ENCODE data around the gene PARD3.
A peak's percentile ranks its signal among the peaks of the same experiment; 100 is the strongest.

PARD3 gene

GRCh38 chr10:34618611-34619010 is 196.5 kb downstream of the PARD3 start:
- DNase-seq (ENCODE audit: low spot score) = no peak

DNA sequence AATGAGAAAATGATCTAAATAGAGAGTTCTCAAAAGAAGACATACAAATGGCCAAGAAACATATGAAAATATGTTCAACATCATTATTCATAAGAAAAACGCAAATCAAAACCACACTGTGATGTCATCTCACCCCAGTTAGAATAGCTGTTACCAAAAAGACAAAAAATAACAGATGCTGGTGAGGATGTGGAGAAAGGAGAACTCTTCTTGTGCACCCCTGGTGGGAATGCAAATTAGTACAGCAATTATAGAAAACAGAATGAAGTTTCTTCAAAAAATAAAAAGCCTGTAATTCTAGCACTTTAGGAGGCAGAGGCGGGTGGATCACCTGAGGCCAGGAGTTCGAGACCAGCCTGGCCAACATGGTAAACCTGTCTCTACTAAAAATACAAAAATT is 199.3 kb downstream of the PARD3 start:
- DNase-seq (ENCODE audit: low spot score) = peak; percentile 21

DNA sequence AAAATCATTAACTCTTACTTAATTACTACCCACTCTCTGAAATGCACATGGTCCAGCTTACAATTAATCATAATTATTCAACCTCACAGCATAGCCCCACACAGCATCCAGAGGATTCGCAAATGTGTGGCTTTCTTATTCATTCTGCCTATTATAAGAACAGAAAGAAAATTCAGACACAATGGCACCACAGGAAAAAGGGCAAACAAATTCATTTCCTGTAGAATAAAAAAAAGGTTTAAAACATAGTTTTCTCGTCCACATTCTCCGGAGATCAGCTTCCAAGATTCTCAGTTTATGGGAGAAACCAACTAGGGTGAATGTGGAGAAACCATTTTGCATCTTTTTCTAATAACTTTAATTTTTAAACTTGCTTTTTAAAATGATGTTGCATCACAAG is 201.6 kb downstream of the PARD3 start:
- no peak for DNase-seq (ENCODE audit: low spot score)

DNA sequence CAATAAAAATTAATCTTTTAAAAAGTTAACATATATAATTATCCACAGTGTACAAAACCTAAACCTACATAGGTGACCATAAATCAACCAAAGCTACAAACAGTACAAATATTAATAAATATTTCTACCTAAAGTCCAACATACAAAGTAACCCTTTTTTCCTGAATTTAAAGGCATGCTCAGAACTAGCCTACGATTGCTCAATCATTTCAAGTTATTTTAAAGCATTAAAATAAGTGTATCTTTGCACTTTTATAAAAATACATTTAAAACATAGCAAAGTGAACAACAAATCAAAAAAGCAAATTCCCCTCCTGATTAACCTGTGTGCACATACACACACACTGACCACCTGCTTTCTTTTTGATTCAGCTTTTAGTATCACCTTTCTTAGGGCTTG is 202.2 kb downstream of the PARD3 start:
- DNase-seq (ENCODE audit: low spot score) = no peak

GRCh38 chr10:34612446-34612845 is 202.7 kb downstream of the PARD3 start:
- no peak for DNase-seq (ENCODE audit: low spot score)

- no peak for DNase-seq (ENCODE audit: low spot score)
These were observed 205.7 kb downstream of the PARD3 start for GRCh38 chr10:34609287-34609940.

DNA sequence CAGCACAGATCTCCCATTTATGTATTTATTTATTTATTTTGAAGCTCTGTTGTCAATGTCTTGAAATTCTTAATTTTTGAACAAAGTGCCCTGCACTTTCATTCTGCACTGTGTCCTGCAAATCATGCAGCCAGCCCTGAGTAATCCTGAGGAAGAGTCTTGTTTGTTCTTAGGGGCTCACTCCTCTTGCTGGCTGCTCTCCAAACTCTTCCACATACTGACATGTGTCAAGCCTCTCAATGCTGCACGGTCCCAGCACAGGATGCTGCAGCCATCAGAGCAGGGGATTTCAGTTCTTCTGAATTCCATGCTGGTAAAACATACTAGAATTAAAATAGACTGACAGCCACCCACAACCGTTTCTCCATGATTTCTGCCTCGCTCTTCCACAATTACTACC is 207.2 kb downstream of the PARD3 start:
- DNase-seq (ENCODE audit: low spot score) = no peak

DNA sequence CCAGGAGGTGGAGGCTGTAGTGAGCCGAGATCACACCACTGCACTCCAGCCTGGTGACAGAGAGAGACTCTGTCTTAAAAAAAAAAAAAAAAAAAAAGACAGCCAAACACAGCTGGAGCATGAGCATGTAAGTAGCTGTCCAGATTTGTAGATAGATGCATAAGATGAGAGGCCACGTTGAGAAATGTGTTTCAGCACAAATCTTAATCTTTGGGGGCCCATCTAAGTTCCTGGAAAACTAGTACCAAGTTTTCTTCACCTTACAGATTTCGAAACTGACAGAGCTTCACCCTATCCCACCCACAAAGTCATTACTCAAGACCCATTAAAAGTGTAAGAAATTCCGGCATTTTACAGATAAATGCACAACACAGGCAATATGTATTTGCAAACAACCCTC is 208.2 kb downstream of the PARD3 start:
- no peak for DNase-seq (ENCODE audit: low spot score)

DNA sequence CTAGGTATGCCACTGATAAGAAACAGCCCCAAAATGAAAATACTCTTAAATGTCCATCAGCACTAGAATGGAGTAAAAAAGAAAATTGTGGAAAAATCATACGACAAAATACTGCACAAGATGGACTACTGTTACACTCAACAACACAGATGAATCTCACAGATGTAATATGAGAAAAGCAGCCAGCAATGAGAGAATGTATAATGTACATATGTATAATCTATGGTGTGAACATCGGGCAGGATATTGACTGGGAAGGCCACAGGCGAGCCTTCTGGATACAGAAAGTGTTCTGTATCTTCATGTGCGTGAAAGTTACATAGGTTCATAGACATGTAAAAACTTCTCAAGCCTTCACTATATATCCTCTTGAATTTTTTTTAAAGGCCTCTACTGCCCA is 212.6 kb downstream of the PARD3 start:
- no peak for DNase-seq (ENCODE audit: low spot score)

DNA sequence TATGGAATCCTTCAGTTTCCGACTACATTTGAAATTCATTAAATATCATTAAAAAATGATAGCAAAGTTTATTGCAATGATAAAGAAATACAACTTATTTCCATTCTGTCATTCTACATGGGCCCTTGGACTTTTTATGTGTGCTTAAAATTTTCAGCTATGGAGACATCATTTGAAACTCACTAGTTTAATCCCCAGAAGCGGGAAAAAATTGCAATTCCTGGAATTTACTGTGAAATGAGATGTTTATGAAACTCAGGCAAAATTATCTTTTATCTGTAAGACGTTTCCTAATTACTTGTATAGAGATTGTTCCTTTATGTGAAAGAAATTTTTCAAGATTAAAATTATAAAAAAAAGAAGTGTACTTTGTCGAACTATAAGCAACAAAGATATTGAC is 213.4 kb downstream of the PARD3 start:
- DNase-seq (ENCODE audit: low spot score) = no peak

- no peak for DNase-seq (ENCODE audit: low spot score)
These were observed 215.9 kb downstream of the PARD3 start for GRCh38 chr10:34599026-34599795.

- no peak for DNase-seq (ENCODE audit: low spot score)
These were observed 218.7 kb downstream of the PARD3 start for GRCh38 chr10:34596351-34596750.

DNA sequence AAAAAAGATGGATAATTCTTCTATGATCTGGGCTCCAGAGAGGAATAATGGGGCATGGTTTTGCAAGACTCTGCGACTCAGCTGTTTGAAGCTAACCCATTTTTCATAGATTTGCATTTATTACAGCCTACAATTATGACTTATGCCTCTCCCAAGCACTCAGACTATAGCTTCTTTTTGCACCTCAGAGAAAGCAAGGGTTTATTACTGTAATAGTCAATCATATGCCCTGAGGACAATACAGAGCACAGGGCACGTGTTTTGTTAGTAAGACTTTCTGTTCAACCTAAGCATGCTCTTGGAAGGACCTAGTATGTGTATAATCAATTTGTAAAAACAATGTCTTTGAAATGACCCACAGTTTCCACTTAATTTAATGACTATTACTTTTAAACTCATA is 221.2 kb downstream of the PARD3 start:
- DNase-seq (ENCODE audit: low spot score) = no peak

DNA sequence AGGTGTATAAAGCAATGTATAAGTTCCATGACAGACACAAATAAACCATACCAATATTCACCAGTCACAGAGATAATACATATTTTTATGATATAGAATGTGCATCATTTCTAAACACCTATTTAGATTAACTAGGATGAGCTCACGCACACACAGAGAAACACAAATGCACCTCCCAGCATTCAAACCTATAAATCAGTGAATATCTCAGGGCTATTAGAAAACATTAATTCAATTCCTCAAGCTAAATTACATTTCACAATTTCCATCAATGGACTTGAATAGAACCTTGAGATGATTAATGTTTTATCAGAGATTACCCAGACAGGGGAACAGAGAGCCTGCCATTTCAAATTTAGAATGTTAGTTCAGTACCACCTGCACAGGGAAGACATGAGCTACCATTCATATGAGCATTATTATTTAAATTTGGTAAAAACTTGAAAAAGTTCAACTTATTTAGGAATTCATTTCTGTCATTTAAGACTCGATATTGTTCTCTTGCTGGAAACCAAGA is 221.7 kb downstream of the PARD3 start:
- DNase-seq (ENCODE audit: low spot score) = no peak

DNA sequence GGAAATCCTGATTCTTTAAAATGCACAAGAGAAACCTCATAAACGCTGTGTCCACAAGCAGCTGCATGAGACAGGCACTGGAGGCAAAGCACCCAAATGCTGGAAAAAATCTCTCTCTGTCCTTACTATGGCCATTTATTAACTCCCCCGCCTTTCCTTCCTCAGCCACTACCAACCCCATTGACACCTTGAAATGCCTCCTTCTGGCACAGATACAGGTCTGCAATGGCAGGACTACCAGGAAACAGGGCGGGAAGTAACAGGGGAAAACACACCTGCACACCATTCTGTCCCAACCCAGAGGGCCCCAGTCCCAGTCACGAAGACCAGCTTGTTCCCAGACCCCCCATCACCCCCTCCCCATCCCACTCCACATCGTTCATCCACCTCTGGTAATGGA is 224.3 kb downstream of the PARD3 start:
- DNase-seq (ENCODE audit: low spot score) = no peak

GRCh38 chr10:34589275-34589674 is 225.8 kb downstream of the PARD3 start:
- no peak for DNase-seq (ENCODE audit: low spot score)

- DNase-seq (ENCODE audit: low spot score) = no peak
These were observed 227.4 kb downstream of the PARD3 start for GRCh38 chr10:34587680-34588019.

DNA sequence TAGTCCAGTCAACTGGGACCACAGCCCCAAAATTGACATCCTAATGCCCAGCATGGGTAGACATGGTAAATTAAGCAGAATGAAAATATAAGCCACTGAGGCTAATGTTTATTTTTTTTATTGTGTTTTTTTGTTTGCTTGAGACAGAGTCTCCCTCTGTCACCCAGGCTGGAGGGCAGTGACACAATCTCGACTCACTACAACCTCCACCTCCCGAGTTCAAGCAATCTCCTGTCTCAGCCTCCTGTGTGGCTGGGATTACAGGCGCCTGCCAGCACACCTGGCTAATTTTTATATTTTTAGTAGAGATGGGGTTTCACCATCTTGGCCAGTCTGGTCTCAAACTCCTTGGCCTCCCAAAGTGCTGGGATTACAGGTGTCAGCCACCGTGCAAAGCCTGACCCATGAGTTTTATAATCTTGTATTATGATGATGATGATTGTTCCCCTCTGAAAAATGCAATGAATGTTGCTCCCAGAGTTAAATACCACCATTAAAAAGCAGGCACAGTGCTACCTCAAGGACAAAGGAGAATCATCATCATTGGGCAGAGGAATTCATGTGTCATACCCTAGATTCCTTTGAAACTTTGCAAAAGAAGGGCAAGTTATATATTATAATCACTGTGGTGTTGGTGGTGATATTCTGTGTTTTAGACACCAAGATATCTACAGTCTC is 228.0 kb downstream of the PARD3 start:
- no peak for DNase-seq (ENCODE audit: low spot score)

- DNase-seq (ENCODE audit: low spot score) = no peak
These were observed 229.5 kb downstream of the PARD3 start for GRCh38 chr10:34585422-34586112.

- DNase-seq (ENCODE audit: low spot score) = no peak
These were observed 230.9 kb downstream of the PARD3 start for GRCh38 chr10:34584164-34584563.

- no peak for DNase-seq (ENCODE audit: low spot score)
These were observed 233.1 kb downstream of the PARD3 start for GRCh38 chr10:34581801-34582532.

DNA sequence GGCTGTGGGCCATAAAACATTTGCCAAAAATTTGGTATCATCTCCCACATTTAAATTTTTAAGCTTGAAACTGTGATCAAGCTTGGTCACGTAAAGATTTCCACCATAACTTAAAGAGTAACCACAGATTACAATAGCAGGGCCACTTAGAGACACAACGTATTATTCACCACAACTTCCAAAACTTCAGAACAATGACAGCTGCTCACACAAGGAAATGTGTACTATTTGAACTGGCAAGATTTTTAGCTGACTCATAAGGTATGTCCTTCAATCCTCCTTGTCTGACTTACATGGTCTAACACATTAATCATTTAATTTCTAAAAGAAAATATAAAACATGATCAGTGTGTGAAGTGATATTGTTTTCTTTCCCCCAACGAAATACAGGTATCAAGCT is 234.5 kb downstream of the PARD3 start:
- peak; percentile 67 for DNase-seq (ENCODE audit: low spot score)

Data from RKO (cell line).